Placental pericyte (primary cell): ENCODE data around the gene DDX46. TPM values are rescaled to one million over a fixed set of nuclear protein-coding genes. Genes with fewer than 3 reads are reported as not detected.

Source experiments
- small RNA-seq: library from RNA; depleted of rRNA; stranded (forward); fragments of <200 nt; gene quantifications from one replicate; pipeline ENCODE3, GENCODE V24; 2012; ENCODE audit warnings: low replicate concordance
- total RNA-seq: library from RNA; depleted of rRNA; stranded (reverse); fragments of >200 nt; gene quantifications from 2 replicates; pipeline ENCODE4 v1.2.3, GENCODE V29; 2012

DDX46 gene, protein sequence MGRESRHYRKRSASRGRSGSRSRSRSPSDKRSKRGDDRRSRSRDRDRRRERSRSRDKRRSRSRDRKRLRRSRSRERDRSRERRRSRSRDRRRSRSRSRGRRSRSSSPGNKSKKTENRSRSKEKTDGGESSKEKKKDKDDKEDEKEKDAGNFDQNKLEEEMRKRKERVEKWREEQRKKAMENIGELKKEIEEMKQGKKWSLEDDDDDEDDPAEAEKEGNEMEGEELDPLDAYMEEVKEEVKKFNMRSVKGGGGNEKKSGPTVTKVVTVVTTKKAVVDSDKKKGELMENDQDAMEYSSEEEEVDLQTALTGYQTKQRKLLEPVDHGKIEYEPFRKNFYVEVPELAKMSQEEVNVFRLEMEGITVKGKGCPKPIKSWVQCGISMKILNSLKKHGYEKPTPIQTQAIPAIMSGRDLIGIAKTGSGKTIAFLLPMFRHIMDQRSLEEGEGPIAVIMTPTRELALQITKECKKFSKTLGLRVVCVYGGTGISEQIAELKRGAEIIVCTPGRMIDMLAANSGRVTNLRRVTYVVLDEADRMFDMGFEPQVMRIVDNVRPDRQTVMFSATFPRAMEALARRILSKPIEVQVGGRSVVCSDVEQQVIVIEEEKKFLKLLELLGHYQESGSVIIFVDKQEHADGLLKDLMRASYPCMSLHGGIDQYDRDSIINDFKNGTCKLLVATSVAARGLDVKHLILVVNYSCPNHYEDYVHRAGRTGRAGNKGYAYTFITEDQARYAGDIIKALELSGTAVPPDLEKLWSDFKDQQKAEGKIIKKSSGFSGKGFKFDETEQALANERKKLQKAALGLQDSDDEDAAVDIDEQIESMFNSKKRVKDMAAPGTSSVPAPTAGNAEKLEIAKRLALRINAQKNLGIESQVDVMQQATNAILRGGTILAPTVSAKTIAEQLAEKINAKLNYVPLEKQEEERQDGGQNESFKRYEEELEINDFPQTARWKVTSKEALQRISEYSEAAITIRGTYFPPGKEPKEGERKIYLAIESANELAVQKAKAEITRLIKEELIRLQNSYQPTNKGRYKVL
- 20.4 and 24.1 TPM in 2 replicates for total RNA-seq

DNA sequence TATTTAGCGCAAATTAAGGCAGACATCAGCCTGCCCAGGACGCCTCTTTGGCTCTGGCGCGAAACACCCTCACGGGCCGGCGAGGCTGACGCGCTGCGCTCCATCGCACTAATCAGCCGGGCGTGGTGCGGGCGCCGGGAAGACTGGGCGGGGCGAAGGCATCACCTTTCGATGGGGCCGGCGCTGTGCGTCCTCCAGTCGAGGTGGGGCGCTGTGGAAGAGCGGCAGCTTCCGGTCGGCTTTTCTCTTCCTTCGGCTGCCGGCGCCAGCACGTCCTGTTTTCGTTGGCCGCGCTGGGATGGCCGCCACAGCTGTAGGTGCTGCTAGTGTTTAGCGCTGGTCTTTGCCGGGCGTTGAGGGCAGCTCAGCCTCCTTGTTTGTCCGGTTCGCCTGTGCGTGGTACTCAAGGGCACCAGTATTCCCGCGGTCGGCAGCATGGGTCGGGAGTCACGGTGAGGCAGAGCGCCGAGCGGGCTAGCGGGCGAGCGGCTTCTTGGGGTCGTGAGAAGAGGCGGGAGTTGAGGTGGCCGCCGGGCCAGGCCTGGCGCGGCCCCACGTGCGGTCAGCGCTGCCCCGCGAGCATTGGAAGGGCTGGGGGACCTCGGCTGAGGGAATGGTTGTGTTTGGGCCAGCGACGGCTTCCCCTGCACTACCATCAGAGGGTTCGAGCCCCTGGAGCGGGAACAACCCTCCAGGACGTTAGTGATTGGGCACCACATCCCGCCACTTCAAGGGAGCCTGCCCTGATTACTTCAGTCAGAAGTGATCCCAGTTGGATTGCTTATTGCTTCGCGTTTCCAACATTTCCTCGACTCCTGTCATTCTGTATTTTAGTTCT lies at the start of gene DDX46:
Gene DDX46, plus strand, starts transcription at position 276 of the 838 bp plus-strand sequence. Its CDS starts 160 bp downstream, at position 436.

DNA sequence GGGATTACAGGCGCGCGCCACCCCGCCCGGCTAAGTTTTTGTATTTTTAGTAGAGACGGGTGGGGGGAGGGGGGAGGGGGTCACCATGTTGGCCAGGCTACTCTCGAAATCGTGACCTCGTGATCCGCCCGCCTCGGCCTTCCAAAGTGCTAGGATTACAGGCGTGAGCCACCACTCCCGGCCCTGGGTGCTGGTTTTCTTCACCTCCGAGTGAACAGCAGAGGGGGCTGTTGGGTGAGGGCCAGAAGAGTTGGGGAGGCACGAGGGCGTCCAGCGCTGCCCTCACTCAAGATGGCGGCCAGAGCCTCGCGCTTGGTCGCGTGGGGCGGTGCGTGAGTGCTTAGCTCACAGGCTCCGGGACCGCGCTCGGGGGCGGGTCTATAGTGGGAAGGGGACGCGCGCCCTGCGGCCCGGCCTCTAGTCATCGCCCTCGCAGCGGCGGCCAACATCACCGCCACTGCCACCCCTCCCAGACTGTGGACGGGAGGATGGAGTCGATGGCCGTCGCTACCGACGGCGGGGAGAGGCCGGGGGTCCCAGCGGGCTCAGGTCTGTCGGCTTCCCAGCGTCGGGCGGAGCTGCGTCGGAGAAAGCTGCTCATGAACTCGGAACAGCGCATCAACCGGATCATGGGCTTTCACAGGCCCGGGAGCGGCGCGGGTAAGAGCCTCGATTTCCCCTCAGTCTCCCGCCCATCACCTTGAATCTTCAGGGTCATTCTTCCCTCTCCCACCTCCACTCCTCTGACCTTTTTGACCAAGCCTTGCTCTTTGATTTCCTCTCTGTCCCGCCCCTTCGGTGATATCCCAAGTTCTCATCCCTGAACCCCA lies 20.2 kb upstream of the DDX46 start, which contains the start of gene CAMLG:
Gene CAMLG, plus strand, starts transcription at position 416 of the 830 bp plus-strand sequence. Its CDS starts 73 bp downstream, at position 489.

DNA sequence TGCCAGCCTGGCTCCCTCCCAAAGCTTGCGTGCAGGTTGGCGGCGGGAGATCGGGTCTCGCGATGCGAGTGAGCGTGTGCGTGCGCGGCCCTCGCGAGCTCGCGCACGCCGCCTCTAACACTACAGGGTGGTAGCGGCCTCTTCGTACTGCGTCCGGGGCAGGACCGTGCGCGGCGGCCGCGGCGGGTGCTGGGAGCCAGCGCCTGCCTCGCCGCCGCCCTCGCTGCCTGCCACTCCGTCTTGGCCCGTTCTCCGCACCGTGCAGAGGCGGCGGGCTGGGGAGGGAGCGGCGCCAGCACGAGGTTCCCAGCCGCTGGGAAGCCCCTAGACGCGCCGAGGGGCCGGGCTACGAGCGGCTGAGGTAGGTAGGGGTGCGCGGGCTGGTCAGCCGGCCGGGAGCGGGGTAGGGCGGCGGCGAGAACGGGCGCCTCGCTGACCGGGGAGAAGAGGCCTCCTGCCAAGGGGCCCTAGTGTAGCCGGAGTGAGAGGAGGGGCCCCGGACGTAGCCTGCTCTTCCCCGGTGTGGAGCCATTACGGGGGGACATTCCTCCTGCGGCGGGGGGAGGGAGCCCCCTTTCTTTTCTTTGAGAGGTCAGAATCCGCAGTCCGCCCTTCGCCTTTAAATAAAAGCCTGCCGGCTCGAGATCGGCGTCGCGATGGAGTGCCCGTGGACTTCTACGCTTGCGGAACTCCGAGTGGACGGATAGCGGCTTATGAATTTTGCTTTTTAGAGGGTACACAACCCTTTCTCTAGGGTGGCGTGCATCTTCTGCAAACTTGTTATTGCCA lies 87.5 kb downstream of the DDX46 start, which contains the start of gene C5orf24:
Gene C5orf24, plus strand, starts transcription at position 117 of the 789 bp plus-strand sequence. CDS start 8,933 bp downstream, outside the sequence.

DNA sequence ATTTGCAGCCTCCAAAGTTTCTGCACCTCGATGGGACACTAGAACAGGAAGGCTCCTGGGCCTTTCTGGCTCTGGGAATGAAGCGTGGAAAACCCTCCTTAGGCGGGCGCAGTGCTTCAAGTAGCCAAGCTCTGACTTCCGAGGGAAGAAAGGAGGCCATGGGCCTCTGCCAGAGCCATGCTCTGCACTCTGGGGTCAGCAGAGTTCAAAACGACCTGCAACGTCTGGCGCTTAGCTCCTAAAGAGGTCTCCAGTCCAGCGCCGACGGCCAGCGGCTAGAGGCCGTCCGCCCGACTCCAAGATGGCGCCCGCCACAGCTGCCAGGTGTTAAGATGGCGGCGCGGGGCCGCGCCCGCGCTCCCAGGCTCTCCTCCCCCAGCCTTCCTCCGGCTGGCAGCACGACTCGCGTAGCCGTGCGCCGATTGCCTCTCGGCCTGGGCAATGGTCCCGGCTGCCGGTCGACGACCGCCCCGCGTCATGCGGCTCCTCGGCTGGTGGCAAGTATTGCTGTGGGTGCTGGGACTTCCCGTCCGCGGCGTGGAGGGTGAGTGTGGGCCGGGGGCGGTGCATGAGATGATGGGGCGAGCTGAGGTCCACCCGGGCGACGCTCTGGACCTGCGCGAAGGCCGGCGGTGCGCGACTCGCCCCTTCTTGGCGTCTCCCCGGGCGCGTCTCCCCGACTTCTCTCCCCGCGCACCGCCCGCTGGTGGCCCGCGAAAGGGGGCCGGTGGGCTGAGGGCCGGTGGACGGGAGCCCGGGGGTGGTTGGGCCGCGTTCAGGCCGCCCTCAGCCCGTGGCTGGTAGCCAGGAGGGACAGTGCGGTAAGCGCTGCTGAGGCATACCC lies 115.6 kb downstream of the DDX46 start, which contains the start of gene TXNDC15:
Gene TXNDC15, plus strand, starts transcription at position 385 of the 844 bp plus-strand sequence. Its CDS starts 57 bp downstream, at position 442.

Small RNA genes lying within 50 kb of the gene (small RNA-seq; reads per million reads assigned to genes)
- not detected for gene RNU6-757P

Other genes starting within 250 kb of the DDX46 start
- 58.2 and 79.6 TPM in 2 replicates for gene JADE2, start 233.1 kb upstream of the DDX46 start, total RNA-seq
- gene SAR1B, start 126.0 kb upstream of the DDX46 start, total RNA-seq, result 63.9 and 66.3 TPM in 2 replicates
- 32.4 and 48.7 TPM in 2 replicates for gene SEC24A, start 110.0 kb upstream of the DDX46 start, total RNA-seq
- gene CAMLG, start 20.2 kb upstream of the DDX46 start, total RNA-seq, result 21.0 and 25.8 TPM in 2 replicates
- 33.3 and 69.0 TPM in 2 replicates for gene C5orf24, start 87.2 kb downstream of the DDX46 start, total RNA-seq
- 105 and 168 TPM in 2 replicates for gene TXNDC15, start 115.6 kb downstream of the DDX46 start, total RNA-seq
- 4.2 and 6.6 TPM in 2 replicates for gene PCBD2, start 146.4 kb downstream of the DDX46 start, total RNA-seq
- 0.43 TPM in 1 of 2 replicates, not detected in the other for gene CATSPER3, start 209.1 kb downstream of the DDX46 start, total RNA-seq